Neuronal stem cell (in vitro differentiated cells): ENCODE data around the gene SLC9A9.

ENCODE experiments used
- DNase-seq: peaks from one replicate; pipeline ENCODE4 v3.0.0-alpha.2; 2013; ENCODE audit warnings: low spot score
- H2AFZ ChIP-seq: one replicate; pipeline ENCODE4 v1.6.1; 2013; ENCODE audit warnings: mild to moderate bottlenecking, low read length, inconsistent platforms
- H2AK5ac ChIP-seq: 2 replicates; pipeline ENCODE4 v1.6.1; 2013; ENCODE audit warnings: low read depth, mild to moderate bottlenecking, inconsistent platforms, low read length, moderate library complexity, mixed read lengths
- H2BK120ac ChIP-seq: 2 replicates; pipeline ENCODE4 v1.6.1; 2013; ENCODE audit warnings: low read depth, mild to moderate bottlenecking, inconsistent platforms, low read length, moderate library complexity, mixed read lengths
- H2BK12ac ChIP-seq: one replicate; pipeline ENCODE4 v1.6.1; 2013; ENCODE audit warnings: low read length, inconsistent platforms
- H2BK15ac ChIP-seq: 2 replicates; pipeline ENCODE4 v1.6.1; 2013; ENCODE audit warnings: mild to moderate bottlenecking, low read length, inconsistent platforms, mixed read lengths
- H2BK5ac ChIP-seq: one replicate; pipeline ENCODE4 v1.6.1; 2013; ENCODE audit warnings: inconsistent platforms, mild to moderate bottlenecking, low read length, moderate library complexity
- H3K14ac ChIP-seq: one replicate; pipeline ENCODE4 v1.6.1; 2013; ENCODE audit warnings: low read length, inconsistent platforms
- H3K18ac ChIP-seq: 2 replicates; pipeline ENCODE4 v1.6.1; 2013; ENCODE audit warnings: low read length, inconsistent platforms
- H3K23ac ChIP-seq: 2 replicates; pipeline ENCODE4 v1.6.1; 2013; ENCODE audit warnings: low read depth, mild to moderate bottlenecking, mixed read lengths, low read length, inconsistent platforms; ENCODE audit not compliant: poor library complexity
- H3K27ac ChIP-seq: replicated peaks from 3 replicates; pipeline ENCODE4 v1.5.1; 2013; ENCODE audit warnings: low read length, inconsistent platforms
- H3K27me3 ChIP-seq, 3 experiments: 2 replicates each; pipeline ENCODE4 v1.6.1; 2013; ENCODE audit warnings: low read length in 3 of 3, mild to moderate bottlenecking in 2 of 3, inconsistent platforms in 1 of 3, low read depth in 1 of 3, mixed read lengths in 1 of 3, moderate library complexity in 1 of 3; ENCODE audit not compliant: control insufficient read depth in 3 of 3, insufficient read depth in 3 of 3
- H3K36me3 ChIP-seq, 2 donors: replicated peaks in 1 of 2; 2 replicates each; pipeline ENCODE4 v1.6.1; 2013; ENCODE audit warnings: low read length in 2 of 2; ENCODE audit not compliant: control insufficient read depth in 2 of 2, insufficient read depth in 2 of 2
- H3K4ac ChIP-seq: 2 replicates; pipeline ENCODE4 v1.6.1; 2013; ENCODE audit warnings: inconsistent platforms, mild to moderate bottlenecking, low read length, moderate library complexity
- H3K4me1 ChIP-seq, 2 donors: 1 replicate in 1 of 2; 2 replicates in 1 of 2; pipeline ENCODE4 v1.6.1; 2013; ENCODE audit warnings: low read length in 2 of 2, low read depth in 1 of 2; ENCODE audit not compliant: control insufficient read depth in 2 of 2, insufficient read depth in 1 of 2
- H3K4me2 ChIP-seq: one replicate; pipeline ENCODE4 v1.6.1; 2013; ENCODE audit warnings: mild to moderate bottlenecking, low read length, inconsistent platforms; ENCODE audit not compliant: insufficient read depth, poor library complexity, severe bottlenecking
- H3K4me3 ChIP-seq, 2 donors: 2 replicates each; pipeline ENCODE4 v1.5.1; 2013; ENCODE audit warnings: low read length in 2 of 2, mild to moderate bottlenecking in 2 of 2, inconsistent platforms in 1 of 2, moderate library complexity in 1 of 2
- H3K79me1 ChIP-seq: one replicate; pipeline ENCODE4 v1.6.1; 2013; ENCODE audit warnings: low read depth, mild to moderate bottlenecking, inconsistent platforms, low read length, moderate library complexity
- H3K9ac ChIP-seq: one replicate; pipeline ENCODE4 v1.6.1; 2013; ENCODE audit warnings: mild to moderate bottlenecking, low read depth, low read length, inconsistent platforms; ENCODE audit not compliant: poor library complexity
- H3K9me3 ChIP-seq, 2 donors: replicated peaks in 1 of 2; 2 replicates each; pipeline versions ENCODE3 to v1.6.1; 2013; ENCODE audit warnings: low read length in 2 of 2, mild to moderate bottlenecking in 2 of 2, inconsistent platforms in 1 of 2, low read depth in 1 of 2, mixed read lengths in 1 of 2, moderate library complexity in 1 of 2; ENCODE audit not compliant: control insufficient read depth in 2 of 2, insufficient read depth in 1 of 2
- H4K8ac ChIP-seq: one replicate; pipeline ENCODE4 v1.6.1; 2013; ENCODE audit warnings: low read depth, mild to moderate bottlenecking, inconsistent platforms, low read length, moderate library complexity
- H4K91ac ChIP-seq: one replicate; pipeline ENCODE4 v1.6.1; 2013; ENCODE audit warnings: low read length, low read depth, mild to moderate bottlenecking, inconsistent platforms; ENCODE audit not compliant: poor library complexity
- WGBS, 2 donors: extraction: QIAGEN DNeasy Blood & Tissue Kit; methylation state at CpG; one replicate each; pipeline ENCODE4 v1.1.7; 2013; ENCODE audit warnings: missing lambda C conversion rate in 2 of 2, mixed read lengths in 1 of 2; ENCODE audit not compliant: insufficient read length in 2 of 2, insufficient replicate concordance in 1 of 2; ENCODE audit errors: extremely low coverage in 2 of 2; 5-methylcytosine and 5-hydroxymethylcytosine counted together

The SLC9A9 gene

GRCh38 chr3:143581972-143582722 is 266.1 kb downstream of the SLC9A9 start:
- Histone ChIP-seq H2BK12ac (no peak overlapping the region), H3K4me2 (no peak overlapping the region), H3K4ac (no peak overlapping the region), H3K14ac (no peak overlapping the region), H4K8ac (no peak overlapping the region), H3K23ac (no peak overlapping the region), H2AFZ (no peak overlapping the region), H3K4me1 (peaks cover 4% of the 10 kb centered on the region in 2 donors), H3K27ac (no peak overlapping the region), H4K91ac (no peak overlapping the region), H2BK15ac (no peak overlapping the region), H3K36me3 (no peaks in the 10 kb centered on the region), H2AK5ac (no peak overlapping the region), H3K18ac (no peak overlapping the region), H3K27me3 (no peaks in the 10 kb centered on the region), H3K9me3 (no peaks in the 10 kb centered on the region), H3K79me1 (no peaks in the 10 kb centered on the region), H2BK120ac (no peak overlapping the region), H3K4me3 (no peak overlapping the region), H2BK5ac (no peak overlapping the region), H3K9ac (no peak overlapping the region)
- DNase-seq: no peak
- WGBS, 2 donors: no CpG with 5 or more reads among the region's 6 CpGs

- Histone ChIP-seq H3K79me1 (no peaks in the 10 kb centered on the region), H3K4me2 (no peak overlapping the region), H3K4ac (no peak overlapping the region), H2BK15ac (no peak overlapping the region), H3K27me3 (peaks cover 0 to 4% (median 0%) of the 10 kb centered on the region in 3 experiments), H2BK5ac (no peak overlapping the region), H3K14ac (no peak overlapping the region), H3K36me3 (no peaks in the 10 kb centered on the region), H3K27ac (no peak overlapping the region), H3K9ac (no peak overlapping the region), H3K4me3 (no peak overlapping the region), H2BK120ac (no peak overlapping the region), H2BK12ac (no peak overlapping the region), H2AK5ac (no peak overlapping the region), H3K9me3 (no peaks in the 10 kb centered on the region), H3K18ac (no peak overlapping the region), H4K8ac (no peak overlapping the region), H3K23ac (no peak overlapping the region), H3K4me1 (peaks cover 4% of the 10 kb centered on the region in 2 donors), H4K91ac (no peak overlapping the region), H2AFZ (no peak overlapping the region)
- no CpG with 5 or more reads among the region's 2 CpGs for WGBS, 2 donors
- DNase-seq: no peak
Measured at GRCh38 chr3:143578810-143579435, 269.3 kb downstream of the SLC9A9 start.

GRCh38 chr3:143576568-143577270 is 271.5 kb downstream of the SLC9A9 start:
- H2AFZ ChIP-seq: no peak overlapping the region
- H3K18ac ChIP-seq: no peak overlapping the region
- H3K27ac ChIP-seq: no peak overlapping the region
- no peak overlapping the region for H3K9ac ChIP-seq
- H2BK12ac ChIP-seq: no peak overlapping the region
- H3K4me1 ChIP-seq: peaks cover 3 to 4% of the 10 kb centered on the region in 2 donors
- no peak for DNase-seq
- H4K91ac ChIP-seq: no peak overlapping the region
- no CpG with 5 or more reads among the region's 5 CpGs for WGBS, 2 donors
- H2AK5ac ChIP-seq: no peak overlapping the region
- no peak overlapping the region for H3K4ac ChIP-seq
- no peaks in the 10 kb centered on the region for H3K36me3 ChIP-seq
- H2BK5ac ChIP-seq: no peak overlapping the region
- no peak overlapping the region for H3K23ac ChIP-seq
- no peak overlapping the region for H3K4me2 ChIP-seq
- peaks cover 0 to 4% (median 0%) of the 10 kb centered on the region in 3 experiments for H3K27me3 ChIP-seq
- H3K14ac ChIP-seq: no peak overlapping the region
- no peaks in the 10 kb centered on the region for H3K79me1 ChIP-seq
- H3K9me3 ChIP-seq: no peaks in the 10 kb centered on the region
- H4K8ac ChIP-seq: no peak overlapping the region
- H3K4me3 ChIP-seq: no peak overlapping the region
- no peak overlapping the region for H2BK120ac ChIP-seq
- no peak overlapping the region for H2BK15ac ChIP-seq

- Histone ChIP-seq H4K8ac (no peak overlapping the region), H2BK120ac (no peak overlapping the region), H3K4me1 (peaks cover under 1% of the 10 kb centered on the region in 2 donors), H3K4me2 (no peak overlapping the region), H2BK12ac (no peak overlapping the region), H4K91ac (no peak overlapping the region), H2AK5ac (no peak overlapping the region), H3K27me3 (peaks cover 0 to 4% (median 0%) of the 10 kb centered on the region in 3 experiments), H3K14ac (no peak overlapping the region), H3K4me3 (no peak overlapping the region), H3K36me3 (no peaks in the 10 kb centered on the region), H3K4ac (no peak overlapping the region), H3K23ac (no peak overlapping the region), H2AFZ (no peak overlapping the region), H3K18ac (no peak overlapping the region), H2BK15ac (no peak overlapping the region), H2BK5ac (no peak overlapping the region), H3K79me1 (no peaks in the 10 kb centered on the region), H3K9ac (no peak overlapping the region), H3K27ac (no peak overlapping the region), H3K9me3 (no peaks in the 10 kb centered on the region)
- WGBS, 2 donors: no CpG with 5 or more reads among the region's 1 CpG
- DNase-seq: no peak
Measured at GRCh38 chr3:143574933-143575332, 273.3 kb downstream of the SLC9A9 start.
